Measurements from ENCODE around the gene SLC43A1.

SLC43A1 gene

GRCh38 chr11:57511741-57512430 lies 3.6 kb downstream of the SLC43A1 start:
- H3K27ac ChIP-seq (ENCODE audit: insufficient read depth, low read depth, low read length, poor library complexity, severe bottlenecking), result no peak overlapping the region
- peaks cover 12% of the 10 kb centered on the region for H3K4me1 ChIP-seq (ENCODE audit: control insufficient read depth, insufficient read depth, low read length)
- 89 to 94% methylated on average over 6 of the region's 6 CpGs for whole genome bisulfite sequencing, 2 experiments
- H3K4me3 ChIP-seq (ENCODE audit: insufficient read depth, low read depth, low read length), result no peak overlapping the region
- peaks cover 46% of the 10 kb centered on the region for H3K27me3 ChIP-seq (ENCODE audit: control insufficient read depth, insufficient read depth, low read length, poor library complexity, severe bottlenecking)
- no peaks in the 10 kb centered on the region for H3K9me3 ChIP-seq (ENCODE audit: control insufficient read depth, low read length)
- no peaks in the 10 kb centered on the region for H3K36me3 ChIP-seq (ENCODE audit: control insufficient read depth, insufficient read depth, low read length)

GRCh38 chr11:57508341-57509170 lies 6.9 kb downstream of the SLC43A1 start:
- H3K9me3 ChIP-seq (ENCODE audit: control insufficient read depth, low read length), result no peaks in the 10 kb centered on the region
- peaks cover 13% of the 10 kb centered on the region for H3K27me3 ChIP-seq (ENCODE audit: control insufficient read depth, insufficient read depth, low read length, poor library complexity, severe bottlenecking)
- no peak overlapping the region for H3K4me3 ChIP-seq (ENCODE audit: insufficient read depth, low read depth, low read length)
- no peak overlapping the region for H3K27ac ChIP-seq (ENCODE audit: insufficient read depth, low read depth, low read length, poor library complexity, severe bottlenecking)
- WGBS, 2 experiments, result 89 to 90% methylated on average over 7 of the region's 7 CpGs
- no peaks in the 10 kb centered on the region for H3K36me3 ChIP-seq (ENCODE audit: control insufficient read depth, insufficient read depth, low read length)
- H3K4me1 ChIP-seq (ENCODE audit: control insufficient read depth, insufficient read depth, low read length), result no peaks in the 10 kb centered on the region

DNA sequence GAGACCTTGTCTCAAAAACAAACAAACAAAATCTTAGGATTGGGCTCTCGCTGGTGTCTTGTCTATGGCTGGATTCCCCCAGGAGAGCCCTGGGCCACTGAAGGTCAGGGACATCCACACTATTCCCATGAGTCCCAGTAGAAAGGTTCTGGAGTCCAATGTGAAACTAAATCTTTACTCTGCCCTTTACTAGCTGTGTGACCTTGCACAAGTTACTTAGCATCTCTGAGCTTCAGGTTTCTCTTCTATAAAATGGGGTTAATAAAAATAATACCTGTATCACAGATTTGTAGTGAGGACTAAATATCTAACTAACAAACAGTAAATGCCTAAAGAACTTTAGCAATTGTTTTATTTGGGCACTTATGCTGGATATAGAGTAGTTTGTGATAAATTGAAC lies 9.0 kb downstream of the SLC43A1 start:
- 92 to 96% methylated on average over 1 of the region's 1 CpG for WGBS, 2 experiments
- no peaks in the 10 kb centered on the region for H3K36me3 ChIP-seq (ENCODE audit: control insufficient read depth, insufficient read depth, low read length)
- H3K27ac ChIP-seq (ENCODE audit: insufficient read depth, low read depth, low read length, poor library complexity, severe bottlenecking), result no peak overlapping the region
- H3K27me3 ChIP-seq (ENCODE audit: control insufficient read depth, insufficient read depth, low read length, poor library complexity, severe bottlenecking), result no peaks in the 10 kb centered on the region
- H3K4me1 ChIP-seq (ENCODE audit: control insufficient read depth, insufficient read depth, low read length), result no peaks in the 10 kb centered on the region
- H3K9me3 ChIP-seq (ENCODE audit: control insufficient read depth, low read length), result no peaks in the 10 kb centered on the region
- no peak overlapping the region for H3K4me3 ChIP-seq (ENCODE audit: insufficient read depth, low read depth, low read length)

DNA sequence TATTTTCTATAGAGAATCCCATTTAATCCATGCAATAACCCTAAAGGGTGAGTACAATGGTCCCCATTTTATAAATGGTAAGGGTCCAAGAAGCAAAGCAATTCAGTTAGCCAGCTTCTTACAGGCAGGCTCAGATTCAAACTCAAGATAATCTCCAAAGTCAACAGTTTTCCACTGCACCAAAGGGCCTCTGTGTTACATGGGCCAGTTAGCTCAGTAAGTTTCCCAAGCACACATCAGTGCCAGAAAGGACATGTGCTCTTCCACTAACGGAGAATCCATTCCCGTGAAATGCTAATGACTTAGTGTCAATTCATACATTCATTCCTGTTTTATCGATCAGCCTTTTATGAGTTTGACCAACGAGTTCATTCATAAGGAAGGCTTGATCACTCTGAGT lies 11.0 kb downstream of the SLC43A1 start:
- no peaks in the 10 kb centered on the region for H3K9me3 ChIP-seq (ENCODE audit: control insufficient read depth, low read length)
- H3K4me1 ChIP-seq (ENCODE audit: control insufficient read depth, insufficient read depth, low read length), result peaks cover 5% of the 10 kb centered on the region
- H3K4me3 ChIP-seq (ENCODE audit: insufficient read depth, low read depth, low read length), result no peak overlapping the region
- 91% methylated on average over 4 of the region's 4 CpGs for WGBS, 2 experiments
- H3K27me3 ChIP-seq (ENCODE audit: control insufficient read depth, insufficient read depth, low read length, poor library complexity, severe bottlenecking), result peaks cover 10% of the 10 kb centered on the region
- no peak overlapping the region for H3K27ac ChIP-seq (ENCODE audit: insufficient read depth, low read depth, low read length, poor library complexity, severe bottlenecking)
- no peaks in the 10 kb centered on the region for H3K36me3 ChIP-seq (ENCODE audit: control insufficient read depth, insufficient read depth, low read length)

DNA sequence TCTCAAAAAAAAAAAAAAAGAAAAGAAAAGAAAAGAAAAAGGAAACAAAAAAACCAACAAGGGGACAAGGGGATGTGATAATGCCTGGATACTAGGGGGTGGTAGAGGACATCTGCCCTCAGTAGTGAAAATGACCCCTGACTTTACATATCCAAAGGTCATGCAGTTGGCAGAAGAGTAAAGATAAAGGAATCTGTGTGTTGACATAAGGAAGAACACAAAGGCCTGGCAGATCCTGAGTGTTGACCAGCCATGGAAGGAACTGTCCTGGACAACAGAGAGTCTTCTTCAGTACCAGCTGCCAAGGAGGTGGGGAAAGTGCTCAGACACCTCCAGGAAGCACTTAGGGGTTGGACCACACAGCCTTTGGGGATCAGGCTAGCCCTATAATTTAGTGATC lies 12.6 kb downstream of the SLC43A1 start:
- H3K9me3 ChIP-seq (ENCODE audit: control insufficient read depth, low read length), result no peaks in the 10 kb centered on the region
- no peaks in the 10 kb centered on the region for H3K36me3 ChIP-seq (ENCODE audit: control insufficient read depth, insufficient read depth, low read length)
- H3K27ac ChIP-seq (ENCODE audit: insufficient read depth, low read depth, low read length, poor library complexity, severe bottlenecking), result no peak overlapping the region
- peaks cover 5% of the 10 kb centered on the region for H3K4me1 ChIP-seq (ENCODE audit: control insufficient read depth, insufficient read depth, low read length)
- H3K4me3 ChIP-seq (ENCODE audit: insufficient read depth, low read depth, low read length), result no peak overlapping the region
- peaks cover 22% of the 10 kb centered on the region for H3K27me3 ChIP-seq (ENCODE audit: control insufficient read depth, insufficient read depth, low read length, poor library complexity, severe bottlenecking)

GRCh38 chr11:57502376-57502775 lies 13.1 kb downstream of the SLC43A1 start:
- WGBS, 2 experiments, result 88 to 94% methylated on average over 3 of the region's 3 CpGs
- Histone ChIP-seq H3K9me3 (ENCODE audit: control insufficient read depth, low read length) (no peaks in the 10 kb centered on the region), H3K4me1 (ENCODE audit: control insufficient read depth, insufficient read depth, low read length) (peaks cover 5% of the 10 kb centered on the region), H3K27ac (ENCODE audit: insufficient read depth, low read depth, low read length, poor library complexity, severe bottlenecking) (no peak overlapping the region), H3K4me3 (ENCODE audit: insufficient read depth, low read depth, low read length) (no peak overlapping the region), H3K36me3 (ENCODE audit: control insufficient read depth, insufficient read depth, low read length) (no peaks in the 10 kb centered on the region), H3K27me3 (ENCODE audit: control insufficient read depth, insufficient read depth, low read length, poor library complexity, severe bottlenecking) (peaks cover 26% of the 10 kb centered on the region)

DNA sequence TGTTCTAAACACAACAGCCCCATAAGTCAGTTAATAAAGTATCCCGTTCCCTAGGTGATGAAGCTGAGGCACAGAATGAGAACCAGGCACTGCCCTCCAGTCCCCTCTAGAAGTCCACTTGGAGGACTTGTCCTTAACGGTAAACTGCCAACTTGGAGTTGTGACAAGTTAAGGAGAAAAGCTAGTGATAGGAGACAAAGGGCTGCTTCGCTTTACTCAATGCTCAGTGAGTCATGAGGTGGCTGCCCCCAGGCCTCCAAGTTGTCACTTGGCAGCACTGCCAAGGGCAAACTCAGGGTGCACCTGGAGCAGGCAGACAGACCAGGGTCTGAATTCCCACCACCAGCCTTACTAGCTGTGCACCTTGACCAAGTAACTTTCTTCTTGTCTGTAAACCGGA lies 13.5 kb downstream of the SLC43A1 start:
- H3K27ac ChIP-seq (ENCODE audit: insufficient read depth, low read depth, low read length, poor library complexity, severe bottlenecking), result no peak overlapping the region
- H3K4me1 ChIP-seq (ENCODE audit: control insufficient read depth, insufficient read depth, low read length), result peaks cover 5% of the 10 kb centered on the region
- H3K27me3 ChIP-seq (ENCODE audit: control insufficient read depth, insufficient read depth, low read length, poor library complexity, severe bottlenecking), result peaks cover 26% of the 10 kb centered on the region
- 91 to 94% methylated on average over 4 of the region's 4 CpGs for WGBS, 2 experiments
- no peak overlapping the region for H3K4me3 ChIP-seq (ENCODE audit: insufficient read depth, low read depth, low read length)
- no peaks in the 10 kb centered on the region for H3K9me3 ChIP-seq (ENCODE audit: control insufficient read depth, low read length)
- no peaks in the 10 kb centered on the region for H3K36me3 ChIP-seq (ENCODE audit: control insufficient read depth, insufficient read depth, low read length)

DNA sequence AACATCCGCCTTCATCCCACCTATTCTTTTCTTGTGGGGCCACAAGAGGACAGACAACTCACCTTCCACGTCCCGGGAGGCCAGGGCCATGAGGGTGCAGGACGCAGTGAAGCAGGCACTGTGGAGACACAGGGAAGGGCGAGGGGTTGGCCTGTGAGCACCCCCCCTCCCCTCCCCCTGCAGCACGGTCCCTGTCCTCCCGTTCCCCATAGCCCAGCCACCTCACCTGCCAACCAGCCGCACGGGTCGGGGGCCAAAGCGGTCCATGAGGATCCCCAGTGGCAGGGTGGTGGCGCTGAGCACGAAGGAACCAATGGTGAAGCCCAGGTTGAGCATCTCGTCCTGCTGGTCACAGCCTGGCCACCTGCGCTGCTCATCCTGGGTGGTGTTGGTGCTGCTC lies 14.6 kb downstream of the SLC43A1 start:
- Histone ChIP-seq H3K9me3 (ENCODE audit: control insufficient read depth, low read length) (no peaks in the 10 kb centered on the region), H3K36me3 (ENCODE audit: control insufficient read depth, insufficient read depth, low read length) (no peaks in the 10 kb centered on the region), H3K27ac (ENCODE audit: insufficient read depth, low read depth, low read length, poor library complexity, severe bottlenecking) (no peak overlapping the region), H3K4me3 (ENCODE audit: insufficient read depth, low read depth, low read length) (no peak overlapping the region), H3K27me3 (ENCODE audit: control insufficient read depth, insufficient read depth, low read length, poor library complexity, severe bottlenecking) (peaks cover 26% of the 10 kb centered on the region), H3K4me1 (ENCODE audit: control insufficient read depth, insufficient read depth, low read length) (peaks cover 5% of the 10 kb centered on the region)
- 84 to 89% methylated on average over 15 of the region's 15 CpGs for WGBS, 2 experiments

- Histone ChIP-seq H3K4me1 (ENCODE audit: control insufficient read depth, insufficient read depth, low read length) (peaks cover 5% of the 10 kb centered on the region), H3K4me3 (ENCODE audit: insufficient read depth, low read depth, low read length) (no peak overlapping the region), H3K27ac (ENCODE audit: insufficient read depth, low read depth, low read length, poor library complexity, severe bottlenecking) (no peak overlapping the region), H3K36me3 (ENCODE audit: control insufficient read depth, insufficient read depth, low read length) (no peaks in the 10 kb centered on the region), H3K27me3 (ENCODE audit: control insufficient read depth, insufficient read depth, low read length, poor library complexity, severe bottlenecking) (peaks cover 26% of the 10 kb centered on the region), H3K9me3 (ENCODE audit: control insufficient read depth, low read length) (no peaks in the 10 kb centered on the region)
- WGBS, 2 experiments, result 84 to 85% methylated on average over 8 of the region's 8 CpGs
Observed at GRCh38 chr11:57500515-57500914, 15.0 kb downstream of the SLC43A1 start.

DNA sequence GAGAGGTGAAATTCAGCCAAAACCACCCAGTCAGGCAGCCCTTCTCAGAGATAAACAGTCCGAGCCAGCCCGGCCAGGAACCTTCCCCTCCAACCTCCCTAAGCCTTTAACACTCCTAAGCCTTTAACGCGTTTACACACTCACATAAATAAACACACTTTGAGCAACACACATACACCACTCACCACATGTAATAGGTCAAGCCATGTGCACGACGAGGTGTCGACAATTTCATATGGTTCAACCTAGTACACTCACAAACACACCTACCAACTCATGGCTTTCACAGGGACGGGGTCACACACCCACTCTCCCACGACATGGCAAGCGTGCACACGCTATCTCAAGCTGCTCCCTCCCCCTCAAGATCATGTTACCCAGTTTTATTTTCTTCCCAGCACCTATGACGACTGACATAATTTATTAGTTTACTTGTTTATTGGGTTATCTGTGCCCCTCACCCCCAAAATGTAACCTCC lies 15.5 kb downstream of the SLC43A1 start:
- Histone ChIP-seq H3K36me3 (ENCODE audit: control insufficient read depth, insufficient read depth, low read length) (no peaks in the 10 kb centered on the region), H3K27ac (ENCODE audit: insufficient read depth, low read depth, low read length, poor library complexity, severe bottlenecking) (no peak overlapping the region), H3K4me3 (ENCODE audit: insufficient read depth, low read depth, low read length) (no peak overlapping the region), H3K9me3 (ENCODE audit: control insufficient read depth, low read length) (no peaks in the 10 kb centered on the region), H3K4me1 (ENCODE audit: control insufficient read depth, insufficient read depth, low read length) (peaks cover 5% of the 10 kb centered on the region), H3K27me3 (ENCODE audit: control insufficient read depth, insufficient read depth, low read length, poor library complexity, severe bottlenecking) (peaks cover 26% of the 10 kb centered on the region)
- WGBS, 2 experiments, result 43 to 46% methylated on average over 12 of the region's 12 CpGs

Data from ectodermal cell (in vitro differentiated cells).